HEK293 (cell line): ENCODE measurements around the gene SLC35F3.

ENCODE experiments used
- CTCF ChIA-PET: fragments of 350-600 bp; formaldehyde crosslinking; extraction: SDS; loops from one replicate; lab custom pipeline; 2021; ENCODE audit warnings: antibody characterized with exemption; lab: Yijun Ruan, JAX
- POLR2A ChIA-PET: fragments of 300-600 bp; formaldehyde crosslinking; extraction: SDS; loops from one replicate; lab custom pipeline; 2020; ENCODE audit warnings: antibody characterized with exemption, inconsistent platforms; lab: Yijun Ruan, JAX
- H3K27ac ChIP-seq: fragments of 200-500 bp; sonication (Bioruptor generic); 2 replicates; pipeline ENCODE4 v1.5.1; 2014; ENCODE audit warnings: low read depth, low read length, control low read depth, inconsistent platforms; ENCODE audit errors: extremely low read depth
- H3K36me3 ChIP-seq, 2 experiments: fragments of 200-500 bp in 1 of 2; sonication (Bioruptor generic) in 1 of 2; 1 replicate in 1 of 2; 2 replicates in 1 of 2; pipeline ENCODE4 v1.5.1; 2014 to 2017; ENCODE audit warnings: inconsistent platforms in 2 of 2, low read length in 2 of 2; ENCODE audit not compliant: control insufficient read depth in 2 of 2, insufficient read depth in 1 of 2
- H3K4me1 ChIP-seq: fragments of 200-500 bp; sonication (Bioruptor generic); 2 replicates; pipeline ENCODE4 v1.5.1; 2014; ENCODE audit warnings: mild to moderate bottlenecking, low read length, inconsistent platforms; ENCODE audit not compliant: control insufficient read depth, insufficient read depth
- H3K4me3 ChIP-seq: 2 replicates; pipeline ENCODE4 v1.5.1; 2011; ENCODE audit warnings: low read depth, mild to moderate bottlenecking, control low read depth, low read length, moderate library complexity
- H3K9me3 ChIP-seq: fragments of 200-500 bp; sonication (Bioruptor generic); 2 replicates; pipeline ENCODE4 v1.5.1; 2014; ENCODE audit warnings: low read depth, low read length, inconsistent platforms; ENCODE audit not compliant: control insufficient read depth, insufficient read depth
- EGR2 ChIP-seq: fragments of 450-650 bp; formaldehyde crosslinking; IDR thresholded peaks from 2 replicates; pipeline ENCODE4 v1.5.1; 2016; ENCODE audit warnings: low read depth, missing biosample characterization, missing genetic modification characterization
- FEZF1 ChIP-seq: fragments of 450-650 bp; formaldehyde crosslinking; IDR thresholded peaks from 2 replicates; pipeline ENCODE4 v1.5.1; 2016; ENCODE audit warnings: missing biosample characterization, missing genetic modification characterization
- GLI2 ChIP-seq: fragments of 450-650 bp; formaldehyde crosslinking; IDR thresholded peaks from 2 replicates; pipeline ENCODE4; 2017; ENCODE audit warnings: missing biosample characterization, missing genetic modification characterization, low read depth, borderline replicate concordance
- HOXA7 ChIP-seq: sonication (generic); formaldehyde crosslinking; IDR thresholded peaks from 2 replicates; pipeline ENCODE4 v1.8.1; 2022; ENCODE audit warnings: missing genetic modification reagents, borderline replicate concordance
- MZF1 ChIP-seq: fragments of 450-650 bp; formaldehyde crosslinking; IDR thresholded peaks from 2 replicates; pipeline ENCODE4 v1.5.1; 2017; ENCODE audit warnings: missing biosample characterization, missing genetic modification characterization, borderline replicate concordance
- RBAK ChIP-seq: fragments of 450-650 bp; formaldehyde crosslinking; IDR thresholded peaks from 2 replicates; pipeline ENCODE4 v1.5.1; 2016; ENCODE audit warnings: missing biosample characterization, missing genetic modification characterization
- SETDB1 ChIP-seq: IDR thresholded peaks from one replicate; pipeline ENCODE4 v1.6.1; 2017; ENCODE audit warnings: mild to moderate bottlenecking, low read length, moderate library complexity, mixed read lengths; ENCODE audit not compliant: insufficient read length
- ZBTB7A ChIP-seq: fragments of 450-650 bp; formaldehyde crosslinking; IDR thresholded peaks from 2 replicates; pipeline ENCODE4 v1.5.1; 2016; ENCODE audit warnings: low read depth, missing biosample characterization, missing genetic modification characterization
- ZFP69B ChIP-seq: fragments of 450-650 bp; formaldehyde crosslinking; IDR thresholded peaks from 2 replicates; pipeline ENCODE4 v1.5.1; 2016; ENCODE audit warnings: missing biosample characterization, missing genetic modification characterization
- ZNF133 ChIP-seq: fragments of 450-650 bp; formaldehyde crosslinking; IDR thresholded peaks from 2 replicates; pipeline ENCODE4 v1.5.1; 2016; ENCODE audit warnings: missing biosample characterization, missing genetic modification characterization
- ZNF239 ChIP-seq: fragments of 450-650 bp; formaldehyde crosslinking; IDR thresholded peaks from 2 replicates; pipeline ENCODE4 v1.5.1; 2016; ENCODE audit warnings: missing biosample characterization, missing genetic modification characterization
- ZNF266 ChIP-seq: fragments of 450-650 bp; formaldehyde crosslinking; IDR thresholded peaks from 2 replicates; pipeline ENCODE4 v1.5.1; 2016; ENCODE audit warnings: missing biosample characterization, missing genetic modification characterization, low read depth
- ZNF292 ChIP-seq: fragments of 450-650 bp; formaldehyde crosslinking; IDR thresholded peaks from 2 replicates; pipeline ENCODE4 v1.5.1; 2016; ENCODE audit warnings: low read depth, missing biosample characterization, missing genetic modification characterization, borderline replicate concordance
- ZNF350 ChIP-seq: fragments of 450-650 bp; formaldehyde crosslinking; IDR thresholded peaks from 2 replicates; pipeline ENCODE4 v1.5.0; 2017; ENCODE audit warnings: missing biosample characterization, mild to moderate bottlenecking, missing genetic modification characterization
- ZNF416 ChIP-seq: fragments of 450-650 bp; formaldehyde crosslinking; IDR thresholded peaks from 2 replicates; pipeline ENCODE4 v1.5.1; 2016; ENCODE audit warnings: missing biosample characterization, missing genetic modification characterization
- ZNF623 ChIP-seq: fragments of 450-650 bp; formaldehyde crosslinking; IDR thresholded peaks from 2 replicates; pipeline ENCODE4 v1.5.1; 2016; ENCODE audit warnings: missing biosample characterization, missing genetic modification characterization
- ZNF768 ChIP-seq: fragments of 450-650 bp; formaldehyde crosslinking; IDR thresholded peaks from 2 replicates; pipeline ENCODE4 v1.5.1; 2018; ENCODE audit warnings: missing biosample characterization, mild to moderate bottlenecking, missing genetic modification characterization
- ZNF837 ChIP-seq: fragments of 450-650 bp; formaldehyde crosslinking; IDR thresholded peaks from 2 replicates; pipeline ENCODE4 v1.5.1; 2016; ENCODE audit warnings: missing biosample characterization, missing genetic modification characterization
- TF ChIP-seq, protein P1 (sequence below): fragments of 450-650 bp; formaldehyde crosslinking; IDR thresholded peaks from 2 replicates; pipeline ENCODE4 v1.5.1; 2016; ENCODE audit warnings: missing biosample characterization, missing genetic modification characterization
- TF ChIP-seq, protein P2 (sequence below): fragments of 450-650 bp; formaldehyde crosslinking; IDR thresholded peaks from 2 replicates; pipeline ENCODE4 v1.5.1; 2016; ENCODE audit warnings: missing biosample characterization, missing genetic modification characterization
- TF ChIP-seq, protein P3 (sequence below): fragments of 450-650 bp; formaldehyde crosslinking; IDR thresholded peaks from 2 replicates; pipeline ENCODE4 v1.5.1; 2017; ENCODE audit warnings: missing biosample characterization, missing genetic modification characterization

The SLC35F3 gene

DNA sequence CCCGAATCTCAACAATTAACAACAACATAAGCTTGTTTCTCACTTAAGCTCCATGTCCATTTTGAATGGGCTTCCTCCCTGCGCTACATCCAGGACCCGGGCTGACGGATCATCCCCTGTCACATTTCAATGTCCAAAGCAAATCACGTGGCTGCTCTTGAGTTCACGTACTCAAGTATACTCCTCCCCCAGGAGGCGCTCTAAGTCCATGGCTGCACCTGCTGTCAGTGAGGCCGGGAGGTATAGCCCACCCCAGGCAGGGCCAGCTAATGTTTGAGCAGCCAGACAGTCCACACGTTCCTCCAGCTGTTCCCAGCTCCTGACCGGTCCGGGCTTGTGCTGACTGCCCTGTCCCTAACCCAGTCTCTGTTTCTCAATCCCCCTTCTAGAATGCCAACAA lies 220.8 kb downstream of the SLC35F3 start (continued):
- TF ChIP-seq, protein P1, sequence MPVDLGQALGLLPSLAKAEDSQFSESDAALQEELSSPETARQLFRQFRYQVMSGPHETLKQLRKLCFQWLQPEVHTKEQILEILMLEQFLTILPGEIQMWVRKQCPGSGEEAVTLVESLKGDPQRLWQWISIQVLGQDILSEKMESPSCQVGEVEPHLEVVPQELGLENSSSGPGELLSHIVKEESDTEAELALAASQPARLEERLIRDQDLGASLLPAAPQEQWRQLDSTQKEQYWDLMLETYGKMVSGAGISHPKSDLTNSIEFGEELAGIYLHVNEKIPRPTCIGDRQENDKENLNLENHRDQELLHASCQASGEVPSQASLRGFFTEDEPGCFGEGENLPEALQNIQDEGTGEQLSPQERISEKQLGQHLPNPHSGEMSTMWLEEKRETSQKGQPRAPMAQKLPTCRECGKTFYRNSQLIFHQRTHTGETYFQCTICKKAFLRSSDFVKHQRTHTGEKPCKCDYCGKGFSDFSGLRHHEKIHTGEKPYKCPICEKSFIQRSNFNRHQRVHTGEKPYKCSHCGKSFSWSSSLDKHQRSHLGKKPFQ: no peak

DNA sequence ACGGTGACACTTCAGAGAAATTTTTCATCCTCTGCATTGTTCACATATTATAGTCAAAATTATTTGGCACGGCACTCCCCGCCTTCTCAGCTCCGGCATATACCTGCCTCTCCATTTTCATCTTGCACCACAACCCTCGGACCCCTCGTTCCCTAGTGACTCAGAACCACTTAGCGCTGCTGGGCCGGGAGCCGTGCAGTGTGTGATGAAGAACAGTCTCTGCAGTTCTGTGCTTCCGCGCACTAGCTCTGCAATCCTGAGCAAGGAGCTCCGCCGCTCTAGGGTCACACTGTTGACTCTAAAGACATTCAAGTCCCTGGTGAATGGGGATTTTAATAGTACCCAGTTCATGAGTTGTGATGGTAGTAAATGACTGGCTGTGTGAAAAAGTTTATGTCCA lies 221.2 kb downstream of the SLC35F3 start:
- TF ChIP-seq FEZF1 (tag by site-specific recombination) (no peak), ZNF292 (tag by site-specific recombination) (no peak), ZFP69B (tag by site-specific recombination) (no peak), ZNF266 (no peak), MZF1 (no peak), ZNF837 (tag by site-specific recombination) (no peak), ZNF768 (tag by site-specific recombination) (no peak), HOXA7 (CRISPR knock-in tag) (no peak), ZNF623 (tag by site-specific recombination) (no peak)
- TF ChIP-seq, protein P2, sequence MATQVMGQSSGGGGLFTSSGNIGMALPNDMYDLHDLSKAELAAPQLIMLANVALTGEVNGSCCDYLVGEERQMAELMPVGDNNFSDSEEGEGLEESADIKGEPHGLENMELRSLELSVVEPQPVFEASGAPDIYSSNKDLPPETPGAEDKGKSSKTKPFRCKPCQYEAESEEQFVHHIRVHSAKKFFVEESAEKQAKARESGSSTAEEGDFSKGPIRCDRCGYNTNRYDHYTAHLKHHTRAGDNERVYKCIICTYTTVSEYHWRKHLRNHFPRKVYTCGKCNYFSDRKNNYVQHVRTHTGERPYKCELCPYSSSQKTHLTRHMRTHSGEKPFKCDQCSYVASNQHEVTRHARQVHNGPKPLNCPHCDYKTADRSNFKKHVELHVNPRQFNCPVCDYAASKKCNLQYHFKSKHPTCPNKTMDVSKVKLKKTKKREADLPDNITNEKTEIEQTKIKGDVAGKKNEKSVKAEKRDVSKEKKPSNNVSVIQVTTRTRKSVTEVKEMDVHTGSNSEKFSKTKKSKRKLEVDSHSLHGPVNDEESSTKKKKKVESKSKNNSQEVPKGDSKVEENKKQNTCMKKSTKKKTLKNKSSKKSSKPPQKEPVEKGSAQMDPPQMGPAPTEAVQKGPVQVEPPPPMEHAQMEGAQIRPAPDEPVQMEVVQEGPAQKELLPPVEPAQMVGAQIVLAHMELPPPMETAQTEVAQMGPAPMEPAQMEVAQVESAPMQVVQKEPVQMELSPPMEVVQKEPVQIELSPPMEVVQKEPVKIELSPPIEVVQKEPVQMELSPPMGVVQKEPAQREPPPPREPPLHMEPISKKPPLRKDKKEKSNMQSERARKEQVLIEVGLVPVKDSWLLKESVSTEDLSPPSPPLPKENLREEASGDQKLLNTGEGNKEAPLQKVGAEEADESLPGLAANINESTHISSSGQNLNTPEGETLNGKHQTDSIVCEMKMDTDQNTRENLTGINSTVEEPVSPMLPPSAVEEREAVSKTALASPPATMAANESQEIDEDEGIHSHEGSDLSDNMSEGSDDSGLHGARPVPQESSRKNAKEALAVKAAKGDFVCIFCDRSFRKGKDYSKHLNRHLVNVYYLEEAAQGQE (tag by site-specific recombination): no peak
- H3K4me1 ChIP-seq: no peaks in the 10 kb centered on the region
- ChIA-PET POLR2A (interaction anchor here (1.2 kb wide), 1 partner anchor 184 kb away, joined by 4 read pairs; no protein-coding TSS in a partner anchor), CTCF (interaction anchor here (0.6 to 5.0 kb wide), 41 partner anchors 9 to 1538 kb away, joined by 3 to 99 read pairs (median 4); partner anchors contain the start of genes COA6 and TARBP1)
- no peak overlapping the region for H3K4me3 ChIP-seq
- no peaks in the 10 kb centered on the region for H3K36me3 ChIP-seq
- H3K27ac ChIP-seq: no peak overlapping the region
- no peaks in the 10 kb centered on the region for H3K9me3 ChIP-seq

DNA sequence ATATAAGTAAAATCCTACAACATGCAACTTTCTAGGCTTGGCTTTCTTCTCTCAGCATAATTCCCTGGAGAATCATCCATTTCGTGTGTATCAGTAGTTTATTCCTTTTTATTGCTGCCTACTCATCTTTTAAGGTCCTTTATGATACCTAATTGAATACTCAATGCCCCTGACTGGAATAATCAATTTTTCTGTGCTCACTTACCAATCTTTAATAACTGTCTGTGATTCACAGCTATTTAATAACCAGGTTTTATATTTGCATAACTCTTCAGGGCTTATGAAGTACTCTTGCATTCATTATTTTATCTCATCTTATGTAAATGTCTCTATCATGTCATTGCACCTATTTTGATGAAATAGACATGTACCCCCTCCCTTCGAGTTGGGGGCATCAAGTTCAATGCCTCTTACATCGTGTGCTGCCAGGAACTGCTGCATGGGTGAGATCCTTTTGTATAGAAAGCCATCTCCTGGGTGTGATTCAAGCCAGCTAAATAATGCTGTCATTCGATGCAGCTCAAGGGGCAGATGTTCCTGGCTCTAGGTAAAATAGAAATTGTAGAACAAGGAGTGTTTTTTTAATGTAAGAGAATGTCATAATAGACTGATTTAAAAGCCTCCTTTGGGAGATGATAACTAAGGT lies 222.7 kb downstream of the SLC35F3 start:
- no peaks in the 10 kb centered on the region for H3K4me1 ChIP-seq
- ChIA-PET POLR2A (no interaction called here), CTCF (interaction anchor here (0.5 to 5.0 kb wide), 10 partner anchors 8 to 977 kb away, joined by 3 to 67 read pairs (median 4); no protein-coding TSS in a partner anchor)
- H3K9me3 ChIP-seq: no peaks in the 10 kb centered on the region
- H3K4me3 ChIP-seq: no peak overlapping the region
- TF ChIP-seq ZNF416 (tag by site-specific recombination) (no peak), ZBTB7A (tag by site-specific recombination) (no peak), ZNF239 (tag by site-specific recombination) (no peak), ZNF350 (tag by site-specific recombination) (no peak), EGR2 (no peak), ZNF133 (tag by site-specific recombination) (no peak), RBAK (tag by site-specific recombination) (no peak), GLI2 (tag by site-specific recombination) (no peak), SETDB1 (no peak)
- TF ChIP-seq, protein P3, sequence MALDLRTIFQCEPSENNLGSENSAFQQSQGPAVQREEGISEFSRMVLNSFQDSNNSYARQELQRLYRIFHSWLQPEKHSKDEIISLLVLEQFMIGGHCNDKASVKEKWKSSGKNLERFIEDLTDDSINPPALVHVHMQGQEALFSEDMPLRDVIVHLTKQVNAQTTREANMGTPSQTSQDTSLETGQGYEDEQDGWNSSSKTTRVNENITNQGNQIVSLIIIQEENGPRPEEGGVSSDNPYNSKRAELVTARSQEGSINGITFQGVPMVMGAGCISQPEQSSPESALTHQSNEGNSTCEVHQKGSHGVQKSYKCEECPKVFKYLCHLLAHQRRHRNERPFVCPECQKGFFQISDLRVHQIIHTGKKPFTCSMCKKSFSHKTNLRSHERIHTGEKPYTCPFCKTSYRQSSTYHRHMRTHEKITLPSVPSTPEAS (tag by site-specific recombination): no peak
- TF ChIP-seq, protein P1: no peak
- no peak overlapping the region for H3K27ac ChIP-seq
- H3K36me3 ChIP-seq: no peaks in the 10 kb centered on the region
